Mucosa of descending colon (tissue), 3 donors: ENCODE results near the gene CER1. TPM values are rescaled to one million over a fixed set of nuclear protein-coding genes. Genes with fewer than 3 reads are reported as not detected.
"Not testable (repeated sequence)": the region's sequence is repeated elsewhere in the genome, so short reads cannot be mapped to it uniquely, and the experiment has no call there.

Source experiments
- ATAC-seq: fragments of 200-7000 bp; cut with Tn5 transposase; one replicate; pipeline ENCODE4 v1.9.1; 2020; ENCODE audit warnings: mild to moderate bottlenecking, moderate library complexity
- DNase-seq, 3 donors: peaks; one replicate each; pipeline ENCODE4 v3.0.0-alpha.2; 2020
- H3K36me3 ChIP-seq: fragments of 200-600 bp; one replicate; pipeline ENCODE4 v1.8.0; 2021; ENCODE audit warnings: low read depth, mild to moderate bottlenecking
- H3K4me1 ChIP-seq: fragments of 200-600 bp; one replicate; pipeline ENCODE4 v1.8.0; 2021; ENCODE audit warnings: low read depth, mild to moderate bottlenecking
- H3K4me3 ChIP-seq: fragments of 200-600 bp; one replicate; pipeline ENCODE4 v1.8.0; 2021; ENCODE audit warnings: mild to moderate bottlenecking
- H3K9me3 ChIP-seq: fragments of 200-600 bp; one replicate; pipeline ENCODE4 v1.8.0; 2021; ENCODE audit warnings: mild to moderate bottlenecking
- intact Hi-C, 2 donors: fragments of 100-400 bp; cut with DNase I in 1 of 2; cut with micrococcal nuclease in 1 of 2; formaldehyde crosslinking; loops; one replicate each; pipeline versions ENCODE4 v1.11.0 to v1.11.1; 2022; cut with DNase I, micrococcal nuclease
- total RNA-seq, 3 donors: library from RNA; stranded (reverse); fragmentation: NEBNext Ultra II Directional in 2 of 3; extraction: Animal tissue kit (Norgen Biotek cat#: 25700) in 2 of 3; gene quantifications; one replicate each; pipeline versions ENCODE4 v1.2.1 to v1.2.4, GENCODE V29; 2021 to 2023
- TF ChIP-seq, protein P1 (sequence below): fragments of 200-600 bp; IDR thresholded peaks from one replicate; pipeline ENCODE4 v1.8.0; 2022; ENCODE audit warnings: antibody characterized with exemption, mild to moderate bottlenecking
- donor health status: DM: no; HTN: no; CAD: no; lungs with moderate emphysema.
- donor health status: DM: no; HTN: no; CAD: no.
- donor health status: DM: no; HTN: yes; CAD: no.

CER1 gene
- total RNA-seq, 3 donors from 2014 or later: 0.25 TPM; not detected in 2

DNA sequence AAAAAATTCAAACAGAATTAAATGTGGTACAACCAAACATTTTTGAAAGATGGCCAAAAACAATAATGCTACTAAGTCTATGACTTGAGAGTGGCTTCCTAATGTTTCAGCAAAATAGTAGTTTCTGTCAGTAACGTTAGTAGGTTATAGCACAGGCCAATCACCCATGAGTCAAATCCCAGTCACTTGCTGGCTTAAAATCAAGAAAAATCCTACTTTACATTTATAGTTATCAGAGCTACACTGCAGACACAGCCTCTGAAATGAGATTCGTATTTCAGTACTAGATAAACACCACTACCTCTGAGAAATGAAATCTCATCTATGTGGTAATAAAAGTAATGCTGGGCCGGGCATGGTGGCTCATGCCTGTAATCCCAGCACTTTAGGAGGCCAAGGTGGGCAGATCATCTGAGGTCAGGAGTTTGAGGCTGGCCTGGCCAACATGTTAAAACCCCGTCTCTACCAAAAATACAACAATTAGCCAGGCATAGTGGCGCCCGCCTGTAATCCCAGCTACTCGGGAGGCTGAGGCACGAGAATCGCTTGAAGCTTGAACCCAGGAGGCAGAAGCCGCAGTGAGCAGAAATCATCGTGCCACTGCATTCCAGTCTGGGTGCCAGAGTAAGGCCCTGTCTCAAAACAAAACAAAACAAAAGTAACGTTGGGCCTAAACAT, 35.4 kb downstream of the CER1 start:
- intact Hi-C loops: no loop called here
- DNase-seq (peak in 1 of 3 donors; percentile 27), ATAC-seq (no peak)
- peaks cover 6% of the 10 kb centered on the region for H3K4me1 ChIP-seq
- H3K4me3 ChIP-seq: no peak overlapping the region
- TF ChIP-seq, protein P1, sequence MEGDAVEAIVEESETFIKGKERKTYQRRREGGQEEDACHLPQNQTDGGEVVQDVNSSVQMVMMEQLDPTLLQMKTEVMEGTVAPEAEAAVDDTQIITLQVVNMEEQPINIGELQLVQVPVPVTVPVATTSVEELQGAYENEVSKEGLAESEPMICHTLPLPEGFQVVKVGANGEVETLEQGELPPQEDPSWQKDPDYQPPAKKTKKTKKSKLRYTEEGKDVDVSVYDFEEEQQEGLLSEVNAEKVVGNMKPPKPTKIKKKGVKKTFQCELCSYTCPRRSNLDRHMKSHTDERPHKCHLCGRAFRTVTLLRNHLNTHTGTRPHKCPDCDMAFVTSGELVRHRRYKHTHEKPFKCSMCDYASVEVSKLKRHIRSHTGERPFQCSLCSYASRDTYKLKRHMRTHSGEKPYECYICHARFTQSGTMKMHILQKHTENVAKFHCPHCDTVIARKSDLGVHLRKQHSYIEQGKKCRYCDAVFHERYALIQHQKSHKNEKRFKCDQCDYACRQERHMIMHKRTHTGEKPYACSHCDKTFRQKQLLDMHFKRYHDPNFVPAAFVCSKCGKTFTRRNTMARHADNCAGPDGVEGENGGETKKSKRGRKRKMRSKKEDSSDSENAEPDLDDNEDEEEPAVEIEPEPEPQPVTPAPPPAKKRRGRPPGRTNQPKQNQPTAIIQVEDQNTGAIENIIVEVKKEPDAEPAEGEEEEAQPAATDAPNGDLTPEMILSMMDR: no peak
- H3K36me3 ChIP-seq: no peaks in the 10 kb centered on the region
- H3K9me3 ChIP-seq: no peaks in the 10 kb centered on the region

DNA sequence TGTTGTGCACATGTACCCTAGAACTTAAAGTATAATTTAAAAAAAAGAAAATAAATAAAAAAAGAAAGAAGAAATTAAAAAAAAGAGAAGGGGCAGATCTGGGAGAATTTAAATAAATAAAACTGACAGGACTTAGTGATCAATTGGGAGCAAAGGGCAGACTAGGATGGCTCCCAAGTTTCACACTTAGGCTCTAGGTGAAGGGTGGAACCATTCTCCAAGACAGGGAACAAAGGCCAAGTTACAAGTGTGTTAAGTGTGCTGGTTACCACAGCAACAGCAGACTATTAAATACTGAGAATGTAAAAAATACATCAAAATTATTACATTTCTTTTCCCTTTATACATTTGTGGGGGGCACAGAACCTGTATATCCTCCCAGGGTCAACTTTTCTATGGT, 36.4 kb downstream of the CER1 start:
- ATAC-seq (peak; percentile 78), DNase-seq (no peak)
- H3K36me3 ChIP-seq: no peaks in the 10 kb centered on the region
- TF ChIP-seq, protein P1: no peak
- intact Hi-C loops: no loop called here
- no peaks in the 10 kb centered on the region for H3K9me3 ChIP-seq
- no peak overlapping the region for H3K4me3 ChIP-seq
- H3K4me1 ChIP-seq: peaks cover 2% of the 10 kb centered on the region

DNA sequence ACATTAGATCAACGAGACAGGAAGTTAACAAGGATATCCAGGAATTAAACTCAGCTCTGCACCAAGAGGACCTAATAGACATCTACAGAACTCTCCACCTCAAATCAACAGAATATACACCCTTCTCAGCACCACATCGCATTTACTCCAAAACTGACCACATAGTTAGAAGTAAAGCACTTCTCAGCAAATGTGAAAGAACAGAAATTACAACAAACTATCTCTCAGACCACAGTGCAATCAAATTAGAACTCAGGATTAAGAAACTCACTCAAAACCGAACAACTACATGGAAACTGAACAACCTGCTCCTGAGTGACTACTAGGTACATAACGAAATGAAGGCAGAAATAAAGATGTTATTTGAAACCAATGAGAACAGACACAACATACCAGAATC, 39.9 kb downstream of the CER1 start:
- H3K4me1 ChIP-seq, H3K36me3 ChIP-seq, DNase-seq, intact Hi-C loops, H3K9me3 ChIP-seq, ATAC-seq, H3K4me3 ChIP-seq: not testable (repeated sequence)

DNA sequence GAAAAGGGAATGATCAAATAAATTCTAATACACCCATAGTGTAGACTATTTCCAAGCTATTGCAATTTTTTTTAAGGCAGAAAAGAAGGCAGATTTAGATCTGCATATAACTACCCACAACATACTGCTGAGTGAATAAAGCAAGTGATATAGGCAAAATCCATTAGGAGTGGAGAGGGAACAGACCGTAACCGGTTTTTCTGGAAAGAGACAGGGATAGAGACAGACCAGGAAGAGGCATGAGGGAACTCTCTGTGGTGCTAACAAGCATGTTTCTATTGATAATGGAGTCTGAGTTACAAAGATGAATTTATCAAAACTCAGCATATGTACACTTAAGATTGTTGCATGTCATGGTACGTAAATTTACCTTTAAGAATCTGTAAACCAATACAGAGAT, 43.8 kb downstream of the CER1 start:
- Histone ChIP-seq H3K9me3 (no peaks in the 10 kb centered on the region), H3K36me3 (no peaks in the 10 kb centered on the region), H3K4me3 (no peak overlapping the region), H3K4me1 (no peaks in the 10 kb centered on the region)
- no peak for ATAC-seq
- no peak for DNase-seq
- intact Hi-C loops: no loop called here
- TF ChIP-seq, protein P1: no peak

DNA sequence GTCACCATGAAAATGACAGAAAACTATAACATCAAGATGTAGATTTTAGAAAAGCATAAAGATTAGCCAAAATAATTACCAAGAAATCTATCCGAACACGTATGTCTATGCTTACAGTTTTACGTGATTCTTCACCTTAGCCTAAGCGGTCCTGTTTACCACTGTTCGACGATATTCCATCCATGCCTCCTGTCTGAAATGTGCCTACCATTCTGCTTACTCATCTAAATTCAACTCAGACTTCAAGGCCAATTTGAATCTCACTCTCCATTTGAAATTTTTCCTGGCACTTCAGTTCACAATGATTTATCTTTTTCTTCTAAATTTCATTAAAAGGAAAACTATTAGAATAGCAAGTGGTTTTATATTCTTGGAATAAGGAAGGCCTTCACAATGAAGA, 44.7 kb downstream of the CER1 start:
- no peaks in the 10 kb centered on the region for H3K4me1 ChIP-seq
- no peaks in the 10 kb centered on the region for H3K9me3 ChIP-seq
- no peak for ATAC-seq
- no peaks in the 10 kb centered on the region for H3K36me3 ChIP-seq
- H3K4me3 ChIP-seq: no peak overlapping the region
- TF ChIP-seq, protein P1: no peak
- intact Hi-C loops: no loop called here
- no peak for DNase-seq

DNA sequence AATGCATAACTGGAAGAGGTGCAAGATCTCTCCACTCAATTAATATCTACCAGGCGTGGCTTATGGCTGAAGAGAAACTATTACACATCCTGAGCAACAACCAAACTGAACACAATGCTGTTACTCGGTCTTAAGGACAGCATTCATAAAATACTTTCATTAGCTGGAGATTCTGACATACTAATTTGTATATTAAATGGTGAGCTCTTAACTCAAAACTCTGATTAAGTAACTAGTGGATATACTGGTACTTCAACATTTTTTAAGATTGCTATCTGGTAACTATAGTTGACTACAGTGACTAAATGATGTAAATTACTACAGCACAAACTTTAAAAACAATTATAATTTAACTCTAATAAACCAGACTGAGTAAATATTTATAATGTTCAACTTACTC, 45.1 kb downstream of the CER1 start:
- Histone ChIP-seq H3K36me3 (no peaks in the 10 kb centered on the region), H3K9me3 (no peaks in the 10 kb centered on the region), H3K4me3 (no peak overlapping the region), H3K4me1 (no peaks in the 10 kb centered on the region)
- ATAC-seq: no peak
- TF ChIP-seq, protein P1: no peak
- no peak for DNase-seq
- intact Hi-C loops: no loop called here
